Amygdala (tissue), 56 donors: ENCODE results near the gene SELENOT.
A peak's percentile ranks its signal among the peaks of the same experiment; 100 is the strongest.
"Not testable (repeated sequence)": the region's sequence is repeated elsewhere in the genome, so short reads cannot be mapped to it uniquely, and the experiment has no call there.

Experiments used
- DNase-seq, 56 donors: peaks; one replicate each; lab custom pipeline; 2025; lab: John Stamatoyannopoulos, UW

The SELENOT gene, protein sequence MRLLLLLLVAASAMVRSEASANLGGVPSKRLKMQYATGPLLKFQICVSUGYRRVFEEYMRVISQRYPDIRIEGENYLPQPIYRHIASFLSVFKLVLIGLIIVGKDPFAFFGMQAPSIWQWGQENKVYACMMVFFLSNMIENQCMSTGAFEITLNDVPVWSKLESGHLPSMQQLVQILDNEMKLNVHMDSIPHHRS

DNA sequence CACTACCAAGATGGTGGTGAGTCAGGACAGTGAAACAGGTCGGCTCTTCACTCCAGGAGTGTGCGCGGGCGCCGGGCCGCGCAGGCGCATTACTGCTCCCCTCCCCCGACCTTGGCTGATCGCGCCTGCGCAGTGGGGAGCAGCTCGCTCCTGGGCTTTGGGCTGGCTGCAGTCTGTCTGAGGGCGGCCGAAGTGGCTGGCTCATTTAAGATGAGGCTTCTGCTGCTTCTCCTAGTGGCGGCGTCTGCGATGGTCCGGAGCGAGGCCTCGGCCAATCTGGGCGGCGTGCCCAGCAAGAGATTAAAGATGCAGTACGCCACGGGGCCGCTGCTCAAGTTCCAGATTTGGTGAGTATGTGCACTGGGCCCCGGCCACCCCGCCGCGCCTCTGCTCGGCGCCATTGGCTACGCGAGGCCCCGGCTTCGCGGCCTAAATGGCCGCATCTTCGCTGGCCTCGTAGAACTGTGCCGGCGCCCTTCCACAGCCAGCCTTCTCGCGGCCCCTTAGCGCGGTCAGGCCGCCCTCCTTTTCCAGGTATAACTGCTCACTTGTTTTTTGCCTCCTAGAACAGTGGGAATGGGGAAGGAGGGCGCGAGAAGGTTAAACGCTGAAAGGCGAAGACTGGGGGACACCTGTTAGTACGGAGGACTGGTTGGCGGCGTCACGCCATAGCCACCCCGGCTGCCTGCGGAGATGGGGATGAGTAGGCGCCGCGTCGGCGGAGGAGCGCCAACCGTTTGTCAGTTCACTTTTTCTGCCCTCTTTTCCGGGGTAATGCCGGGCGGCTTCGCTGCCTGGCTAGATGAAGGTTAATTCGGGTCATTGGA lies at the start of gene SELENOT:
SELENOT (plus strand) TSS at position 169 of the 827 bp plus-strand sequence; CDS start at position 211, 42 bp downstream.
- peak; percentile 43 to 97 (median 88) for DNase-seq

DNA sequence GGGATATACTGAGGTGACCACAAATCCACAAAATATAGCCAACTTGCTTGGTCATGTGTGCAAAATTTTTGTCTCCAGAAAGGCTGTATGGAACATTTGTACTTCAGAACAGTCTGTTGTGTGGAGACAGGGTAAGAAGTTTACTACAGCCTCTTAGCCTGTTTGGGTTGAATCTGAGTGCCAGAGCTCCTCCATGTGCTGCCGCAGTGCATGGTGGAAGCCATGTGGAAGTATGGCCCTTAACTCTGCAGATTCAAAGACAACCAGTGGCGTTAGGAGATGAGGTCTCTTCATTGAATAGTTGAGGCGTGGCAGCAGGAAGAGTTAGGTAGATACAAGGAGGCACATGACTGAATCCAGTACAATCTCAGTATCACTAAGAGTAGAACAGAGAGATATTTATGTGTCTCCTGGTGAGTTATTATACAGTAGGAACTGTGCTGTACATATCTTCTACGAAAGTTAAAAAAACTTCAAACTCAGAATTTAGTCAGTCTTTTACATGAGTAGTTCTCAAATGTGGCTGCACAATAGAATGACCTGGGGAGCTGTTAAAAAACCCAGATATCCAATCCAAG lies 47.2 kb upstream of the SELENOT start:
- DNase-seq = no peak

DNA sequence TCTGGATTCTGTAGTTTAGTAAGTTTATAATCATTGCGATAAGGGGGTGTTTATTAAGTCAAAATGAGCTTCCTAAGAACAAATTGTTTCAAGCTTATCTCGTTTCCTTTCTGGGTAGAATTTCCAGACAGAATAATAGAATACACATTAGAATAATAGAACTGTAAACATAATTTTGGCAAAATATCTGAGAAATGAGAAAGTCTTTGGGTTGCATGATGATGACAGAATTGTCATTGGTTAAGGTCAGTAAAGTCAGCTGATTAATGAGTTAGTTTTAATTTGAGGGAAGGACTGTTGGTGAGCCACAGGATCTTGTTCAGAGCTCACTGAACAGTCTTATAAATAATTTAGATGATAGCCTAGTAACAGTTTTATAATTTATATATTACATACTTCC lies 46.3 kb upstream of the SELENOT start:
- no peak for DNase-seq

DNA sequence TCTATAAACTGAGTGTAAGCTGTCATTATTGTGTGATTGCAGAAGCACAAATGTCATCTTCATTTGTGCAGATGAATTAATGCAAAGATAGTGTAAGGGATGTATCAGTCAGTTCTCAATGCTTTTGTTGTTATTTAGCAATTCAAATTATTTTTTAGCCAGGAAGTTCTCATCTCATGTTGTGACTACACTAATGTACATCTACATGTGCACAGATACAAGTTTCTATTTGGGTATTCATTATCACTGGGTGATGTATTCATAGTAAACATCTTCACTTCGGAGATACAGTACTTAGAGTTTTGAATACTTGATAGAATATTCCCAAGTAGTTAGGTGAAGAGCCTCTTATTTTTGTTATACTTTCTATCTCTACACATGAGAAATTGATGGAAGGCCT lies 45.4 kb upstream of the SELENOT start:
- DNase-seq = no peak

DNA sequence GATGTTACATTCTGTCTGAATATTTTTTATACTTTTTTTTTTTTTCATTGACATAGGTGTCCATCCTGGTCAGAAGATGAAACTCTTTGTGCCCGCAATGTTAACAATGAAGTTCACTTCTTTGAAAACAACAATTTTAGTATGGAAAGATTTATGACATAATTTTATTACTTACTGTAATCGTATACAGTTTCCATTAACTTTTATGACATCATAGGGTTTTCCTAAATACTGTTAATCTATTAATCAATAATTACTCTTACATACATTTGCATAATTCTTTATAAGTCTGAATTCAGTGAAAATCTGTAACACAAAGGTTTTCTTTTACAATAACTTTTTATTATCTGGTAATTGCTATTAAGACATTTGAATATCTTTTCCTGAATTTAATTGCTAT lies 38.9 kb upstream of the SELENOT start:
- DNase-seq = no peak

DNA sequence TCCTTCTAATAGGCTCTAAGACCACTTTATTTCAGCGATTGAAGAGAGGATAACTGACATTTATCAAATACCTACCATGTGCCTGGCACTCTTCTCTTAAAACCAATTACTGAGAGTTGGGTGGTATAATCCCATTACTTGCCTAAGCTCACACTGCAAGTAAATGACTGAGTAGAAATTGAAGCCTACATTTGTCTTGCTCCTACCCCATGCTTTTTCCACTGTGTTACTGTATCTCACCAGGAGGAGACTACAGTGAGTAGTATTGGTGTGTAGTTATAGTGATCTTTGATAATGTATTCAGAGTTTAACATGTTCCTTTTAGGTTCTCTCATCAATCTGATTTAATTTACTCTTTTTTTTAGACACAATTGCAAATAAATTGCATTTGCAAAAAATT lies 35.8 kb upstream of the SELENOT start:
- DNase-seq = no peak

DNA sequence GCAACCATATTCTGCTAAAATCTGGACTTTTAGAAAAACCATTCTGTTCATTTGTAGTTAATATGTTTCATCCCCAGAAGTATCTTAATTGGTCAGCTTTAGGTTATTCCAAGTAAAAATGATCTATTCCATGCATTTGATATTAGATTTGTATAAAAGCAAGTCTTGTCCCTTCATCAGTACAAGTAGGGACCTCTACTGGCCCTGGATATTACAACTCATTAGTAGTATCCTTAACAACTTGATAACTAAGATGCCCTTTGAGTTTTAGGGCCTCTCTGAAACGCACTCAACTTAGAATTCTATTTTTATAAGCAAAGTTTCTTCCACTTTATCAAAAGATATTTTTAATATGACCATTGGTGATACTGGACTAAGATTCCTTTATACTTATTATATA lies 25.3 kb upstream of the SELENOT start:
- no peak for DNase-seq

DNA sequence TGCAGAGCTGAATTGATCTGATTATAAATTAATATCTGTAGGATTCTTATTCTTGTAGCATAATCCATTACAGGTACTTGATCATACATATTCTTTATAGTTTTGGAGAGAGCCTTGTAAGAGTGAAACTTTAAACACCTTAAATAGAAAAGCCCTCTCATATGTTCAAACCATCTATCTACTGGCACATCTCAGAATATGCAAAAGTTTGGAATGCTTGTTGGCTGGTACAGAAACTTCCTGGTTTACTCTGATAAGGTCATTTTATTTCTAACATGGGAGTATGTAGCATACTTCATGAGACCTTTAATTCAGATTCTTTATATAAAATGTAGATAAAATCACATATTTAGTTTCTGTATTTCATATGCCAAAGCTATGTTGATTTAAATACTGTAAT lies 21.9 kb upstream of the SELENOT start:
- no peak for DNase-seq

DNA sequence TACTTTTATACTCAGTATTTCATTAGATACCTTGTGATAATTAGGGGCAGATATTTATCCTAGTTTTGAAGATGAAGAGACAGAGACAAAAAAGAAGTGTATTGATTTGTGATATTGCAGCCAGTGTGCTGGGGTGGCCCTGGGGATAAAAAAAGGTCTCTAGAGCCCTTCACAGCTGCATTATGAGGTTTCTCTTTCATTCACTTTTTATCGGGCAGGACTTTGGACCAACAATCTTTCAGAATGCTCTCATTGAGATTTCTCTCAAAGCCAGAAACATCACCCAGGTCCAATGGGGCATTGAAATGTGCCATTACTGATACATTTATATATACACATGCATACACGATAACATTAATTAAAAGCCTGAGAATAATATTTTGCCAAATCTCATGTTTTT lies 20.5 kb upstream of the SELENOT start:
- DNase-seq = no peak

DNA sequence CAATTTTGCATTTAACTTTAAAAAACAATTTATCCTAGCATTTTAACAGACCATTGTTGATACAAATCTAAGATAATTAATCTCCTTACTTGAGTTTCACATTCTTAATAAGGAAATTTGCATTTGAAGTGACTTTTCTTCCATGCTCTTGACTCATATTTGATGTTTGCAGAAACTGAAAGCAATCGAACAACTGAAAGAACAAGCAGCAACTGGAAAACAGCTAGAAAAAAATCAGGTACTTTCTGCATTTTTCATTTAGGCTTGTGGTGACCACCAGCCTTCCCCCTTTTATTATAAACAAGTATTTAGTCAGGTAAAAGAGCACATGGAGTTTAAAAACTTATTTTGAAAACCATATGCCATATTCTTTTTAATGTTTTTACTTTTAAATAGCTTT lies 20.1 kb upstream of the SELENOT start:
- no peak for DNase-seq

DNA sequence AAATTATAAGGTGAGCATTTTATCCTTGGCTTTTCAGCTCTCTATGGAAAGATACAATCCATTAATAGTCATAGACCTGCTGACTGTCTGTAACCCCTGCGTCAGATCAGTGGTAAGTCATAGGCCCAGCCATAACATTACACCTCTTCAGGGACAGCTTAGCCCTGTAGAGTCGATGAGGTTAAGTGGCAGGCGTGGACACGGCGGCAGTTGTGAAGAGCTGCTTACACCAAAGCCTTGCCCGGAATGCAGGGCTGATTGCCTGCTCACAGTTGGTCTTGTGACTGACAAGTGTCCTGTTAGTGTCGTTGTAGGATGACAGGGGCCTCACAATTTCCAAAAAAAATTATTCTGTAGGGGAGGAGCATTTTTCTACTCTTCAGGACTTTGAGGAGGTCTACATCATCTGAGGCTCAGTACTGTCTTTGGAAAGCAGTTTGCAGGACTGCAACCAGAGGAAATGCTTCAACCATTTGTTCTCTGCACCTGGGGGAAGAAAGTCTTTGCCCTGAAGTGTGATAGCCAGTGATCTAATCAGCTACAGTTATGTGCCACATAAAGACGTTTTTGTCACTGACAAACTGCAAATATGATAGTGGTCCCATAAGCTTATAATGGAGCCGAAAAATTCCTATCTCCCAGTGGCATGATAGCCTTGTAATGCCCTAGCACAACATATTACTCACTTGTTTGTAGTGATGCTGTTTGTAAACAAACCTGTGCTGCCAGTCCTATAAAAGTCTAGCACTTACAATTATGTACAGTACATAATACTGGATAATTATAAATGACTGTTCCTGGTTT lies 14.9 kb upstream of the SELENOT start:
- DNase-seq = no peak

DNA sequence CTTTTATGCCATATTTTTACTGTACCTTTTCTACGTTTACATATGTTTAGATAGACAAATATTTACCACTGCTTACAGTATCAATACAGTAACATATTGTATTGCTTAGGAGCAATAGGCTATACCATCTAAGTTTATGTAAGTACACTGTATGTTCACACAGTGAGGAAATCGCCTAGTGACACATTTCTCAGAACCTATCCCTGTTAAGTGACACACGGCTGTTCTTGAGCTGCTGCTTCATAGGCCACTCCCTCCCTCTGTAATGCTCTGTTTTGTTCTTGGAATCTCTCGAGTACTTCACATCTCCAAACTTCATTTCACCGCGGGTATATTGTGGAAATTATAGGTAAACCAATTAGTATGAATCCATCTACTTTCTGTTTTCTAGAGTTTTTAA lies 13.4 kb upstream of the SELENOT start:
- DNase-seq = no peak

DNA sequence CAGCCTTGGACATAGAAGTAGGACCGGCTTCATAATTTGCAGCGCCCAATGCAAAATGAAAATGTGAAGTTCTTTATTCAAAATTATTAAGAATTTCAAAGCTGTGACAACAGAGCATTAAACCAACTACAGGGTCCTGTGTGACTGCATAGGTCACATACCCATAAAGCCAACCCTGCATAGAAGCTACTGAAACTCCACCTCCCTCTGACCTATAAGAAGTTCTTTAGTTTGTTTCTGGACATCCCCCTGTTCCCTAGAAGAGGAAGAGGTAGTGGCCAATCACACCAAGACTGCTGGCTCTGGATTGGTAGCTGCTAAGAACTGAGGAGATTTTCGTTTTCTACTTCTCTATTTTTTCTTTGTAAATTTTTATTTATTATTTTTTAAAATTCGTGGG lies 9.0 kb upstream of the SELENOT start:
- DNase-seq = no peak

DNA sequence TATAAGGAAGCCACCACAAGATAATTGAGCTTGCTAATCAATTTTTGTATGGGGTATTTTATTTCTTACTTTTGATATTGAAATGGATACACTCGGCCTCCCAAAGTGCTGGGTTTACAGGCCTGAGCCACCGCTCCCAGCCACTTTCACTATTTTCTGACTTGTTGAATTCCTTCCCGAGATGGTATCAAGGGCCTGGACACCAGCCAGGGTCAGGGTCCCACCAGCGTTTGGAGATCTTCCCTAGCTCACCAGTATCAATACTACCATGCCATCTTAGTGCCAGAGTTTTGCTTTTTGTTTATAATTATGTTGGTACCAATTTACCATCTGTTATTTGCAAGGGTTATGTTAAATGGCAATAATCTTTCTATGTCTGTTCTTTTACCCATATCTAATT lies 5.5 kb upstream of the SELENOT start:
- DNase-seq = no peak

DNA sequence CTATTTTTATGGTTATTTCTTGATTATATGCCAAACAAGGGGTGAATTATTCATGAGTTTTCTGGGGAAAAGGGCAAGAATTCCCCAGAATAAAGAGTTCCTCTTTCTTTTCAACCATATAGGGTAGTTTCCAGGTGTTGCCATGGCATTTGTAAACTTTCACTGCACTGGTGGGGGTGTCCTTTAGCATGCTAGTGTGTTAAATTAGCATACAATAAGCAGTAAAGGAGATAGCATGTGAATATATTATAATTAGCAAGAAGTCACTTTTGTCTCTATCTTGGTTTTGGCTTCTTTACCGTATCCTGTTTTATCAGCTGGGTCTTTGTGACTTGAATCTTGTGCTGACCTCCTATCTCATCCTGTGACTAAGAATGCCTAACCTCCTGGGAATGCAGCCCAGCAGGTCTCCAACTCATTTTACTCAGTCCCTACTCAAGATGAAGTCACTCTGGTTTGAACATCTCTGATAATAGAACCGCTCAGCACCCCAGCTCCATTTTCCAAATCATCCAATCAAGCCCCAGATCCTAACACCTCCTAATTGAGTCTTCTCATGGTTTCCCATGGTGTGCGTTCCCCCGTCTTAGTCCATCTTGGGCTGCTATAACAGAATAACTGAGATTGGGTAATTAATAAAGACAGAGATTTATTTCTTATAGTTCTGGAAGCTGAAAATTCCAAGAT lies 3.4 kb upstream of the SELENOT start:
- DNase-seq = no peak

DNA sequence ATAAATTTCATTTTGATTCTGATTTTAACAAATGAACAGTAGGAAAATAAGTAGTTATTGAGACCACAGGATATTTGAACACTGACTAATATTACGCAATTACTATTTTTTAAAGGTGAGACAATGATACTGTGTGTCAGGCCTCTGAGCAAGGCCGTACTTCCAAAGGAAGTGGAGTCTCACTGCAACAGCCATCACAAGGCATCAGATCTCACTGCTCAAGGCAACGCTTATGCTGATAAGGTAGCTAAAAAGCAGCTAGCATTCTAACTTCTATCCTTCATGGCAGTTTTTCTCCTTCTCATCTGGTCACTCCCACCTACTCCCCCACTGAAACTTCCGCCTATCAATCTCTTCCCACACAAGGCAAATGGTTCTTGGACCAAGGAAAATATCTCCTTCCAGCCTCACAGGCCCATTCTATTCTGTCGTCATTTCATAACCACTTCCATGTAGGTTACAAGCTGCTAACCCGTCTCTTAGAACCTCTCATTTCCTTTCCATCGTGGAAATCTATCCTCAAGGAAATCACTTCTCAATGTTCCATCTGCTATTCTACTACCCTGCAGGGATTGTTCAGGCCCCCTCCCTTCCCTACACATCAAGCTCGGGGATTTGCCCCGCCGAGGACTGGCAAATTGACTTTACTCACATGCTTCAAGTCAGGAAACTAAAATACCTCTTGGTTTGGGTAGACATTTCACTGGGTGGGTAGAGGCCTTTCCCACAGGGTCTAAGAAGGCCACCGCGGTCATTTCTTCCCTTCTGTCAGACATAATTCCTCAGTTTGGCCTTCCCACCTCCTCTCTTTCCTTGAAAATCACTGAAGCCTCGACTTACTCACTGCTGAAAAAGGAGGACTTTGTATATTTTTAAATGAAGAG lies 2.2 kb upstream of the SELENOT start:
- DNase-seq = not testable (repeated sequence)

DNA sequence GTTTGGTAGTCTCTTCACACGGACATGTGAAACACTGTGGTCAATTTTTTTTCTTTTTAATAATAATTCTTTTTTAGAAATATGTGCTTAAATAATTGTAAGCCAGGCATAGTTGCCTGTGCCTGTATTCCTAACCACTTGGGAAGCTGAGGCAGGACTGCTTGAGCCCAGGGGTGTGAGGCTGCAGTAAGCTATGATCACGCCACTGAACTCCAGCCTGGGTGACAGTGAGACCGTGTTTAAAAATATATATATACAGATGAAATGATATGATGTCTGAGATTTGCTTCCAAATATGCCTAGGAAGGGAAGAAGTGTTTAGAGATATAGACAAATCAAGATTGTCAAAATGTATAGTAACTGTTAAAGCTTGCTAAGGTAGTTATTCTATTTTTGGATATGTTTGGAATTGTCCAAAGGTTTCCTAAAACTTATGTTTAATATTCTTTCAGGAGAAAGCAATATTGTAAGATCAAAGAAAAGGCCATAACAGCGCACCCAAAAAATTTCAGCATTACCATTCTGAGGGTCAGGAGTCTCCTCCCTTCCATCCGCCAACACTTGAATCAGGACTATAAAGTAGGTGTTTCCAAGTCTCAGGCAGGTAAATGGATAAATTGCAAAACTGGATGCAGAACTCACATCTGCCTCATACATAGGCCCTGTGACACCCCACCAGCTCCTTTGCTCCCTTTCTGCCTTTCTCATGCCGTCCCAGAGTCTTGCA lies 532 bp upstream of the SELENOT start:
- DNase-seq = no peak

DNA sequence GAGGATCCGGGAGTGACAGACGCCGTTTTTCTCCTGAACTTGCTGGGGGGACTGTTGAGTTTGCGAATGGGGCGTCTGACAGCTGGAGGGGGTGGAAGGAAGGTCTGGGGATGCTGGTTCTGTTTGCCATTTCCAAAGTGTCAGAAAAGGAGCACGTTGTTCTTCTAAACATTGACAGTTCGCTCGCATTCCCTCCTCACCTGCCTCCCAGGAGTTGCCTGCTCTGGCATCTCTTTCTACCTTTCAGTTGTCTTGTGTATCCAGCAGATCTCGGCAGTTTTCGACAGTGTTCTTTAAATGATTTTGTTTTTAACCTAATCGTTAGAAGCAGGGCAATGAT lies 829 bp downstream of the SELENOT start:
- peak in 5 of 56 donors; percentile 26 to 65 (median 34) for DNase-seq
